Measurements from ENCODE around the gene SENP8. TPM values are rescaled to one million over a fixed set of nuclear protein-coding genes. Genes with fewer than 3 reads are reported as not detected.

SENP8 gene
- total RNA-seq, 3 donors from 2014 or later, result 2.6 to 3.0 (median 2.9) TPM

GRCh38 chr15:72130272-72130671, 12.1 kb downstream of the SENP8 start:
- no peaks in the 10 kb centered on the region for H3K36me3 ChIP-seq (ENCODE audit: low read depth)
- TF ChIP-seq, protein P1, sequence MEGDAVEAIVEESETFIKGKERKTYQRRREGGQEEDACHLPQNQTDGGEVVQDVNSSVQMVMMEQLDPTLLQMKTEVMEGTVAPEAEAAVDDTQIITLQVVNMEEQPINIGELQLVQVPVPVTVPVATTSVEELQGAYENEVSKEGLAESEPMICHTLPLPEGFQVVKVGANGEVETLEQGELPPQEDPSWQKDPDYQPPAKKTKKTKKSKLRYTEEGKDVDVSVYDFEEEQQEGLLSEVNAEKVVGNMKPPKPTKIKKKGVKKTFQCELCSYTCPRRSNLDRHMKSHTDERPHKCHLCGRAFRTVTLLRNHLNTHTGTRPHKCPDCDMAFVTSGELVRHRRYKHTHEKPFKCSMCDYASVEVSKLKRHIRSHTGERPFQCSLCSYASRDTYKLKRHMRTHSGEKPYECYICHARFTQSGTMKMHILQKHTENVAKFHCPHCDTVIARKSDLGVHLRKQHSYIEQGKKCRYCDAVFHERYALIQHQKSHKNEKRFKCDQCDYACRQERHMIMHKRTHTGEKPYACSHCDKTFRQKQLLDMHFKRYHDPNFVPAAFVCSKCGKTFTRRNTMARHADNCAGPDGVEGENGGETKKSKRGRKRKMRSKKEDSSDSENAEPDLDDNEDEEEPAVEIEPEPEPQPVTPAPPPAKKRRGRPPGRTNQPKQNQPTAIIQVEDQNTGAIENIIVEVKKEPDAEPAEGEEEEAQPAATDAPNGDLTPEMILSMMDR (IDR thresholded peaks at IDR 0.05), result no peak
- intact Hi-C loops (cut with DNase I, micrococcal nuclease), result no loop called here
- H3K4me3 ChIP-seq, result no peak overlapping the region
- DNase-seq (peak in 1 of 3 donors; percentile 35), ATAC-seq (peak; percentile 76)
- H3K4me1 ChIP-seq (ENCODE audit: low read depth), result peaks cover 5% of the 10 kb centered on the region
- no peaks in the 10 kb centered on the region for H3K9me3 ChIP-seq

- TF ChIP-seq, protein P1 (IDR thresholded peaks at IDR 0.05), result no peak
- Histone ChIP-seq H3K4me3 (no peak overlapping the region), H3K9me3 (no peaks in the 10 kb centered on the region), H3K36me3 (ENCODE audit: low read depth) (no peaks in the 10 kb centered on the region), H3K4me1 (ENCODE audit: low read depth) (peaks cover 9% of the 10 kb centered on the region)
- DNase-seq (no peak), ATAC-seq (no peak)
- intact Hi-C loops (cut with DNase I, micrococcal nuclease), result no loop called here
Observed at GRCh38 chr15:72131922-72132321, 13.7 kb downstream of the SENP8 start.

DNA sequence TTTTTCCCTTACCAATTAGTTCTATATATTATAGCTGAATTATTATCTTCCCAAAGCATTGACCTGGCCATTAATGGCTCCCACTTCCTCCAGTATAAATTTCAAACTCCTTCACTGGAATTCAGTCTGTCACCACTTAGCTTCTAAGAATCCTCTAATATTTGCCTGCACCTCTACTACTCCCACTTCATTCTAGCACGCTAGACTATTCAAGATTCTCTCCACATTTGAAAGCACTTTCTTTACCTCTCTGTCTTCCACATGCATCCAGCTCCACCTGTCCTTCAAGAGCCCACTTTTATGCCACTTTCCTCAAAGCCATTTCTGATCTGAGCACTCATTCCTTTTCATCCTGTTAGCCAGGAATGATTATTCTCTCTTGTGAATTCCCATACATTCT, 15.0 kb downstream of the SENP8 start:
- TF ChIP-seq, protein P1 (IDR thresholded peaks at IDR 0.05), result no peak
- DNase-seq, result no peak
- Histone ChIP-seq H3K9me3 (no peaks in the 10 kb centered on the region), H3K4me1 (ENCODE audit: low read depth) (peaks cover 16% of the 10 kb centered on the region), H3K36me3 (ENCODE audit: low read depth) (no peaks in the 10 kb centered on the region), H3K4me3 (no peak overlapping the region)
- ATAC-seq, result no peak
- intact Hi-C loops (cut with DNase I, micrococcal nuclease), result no loop called here

DNA sequence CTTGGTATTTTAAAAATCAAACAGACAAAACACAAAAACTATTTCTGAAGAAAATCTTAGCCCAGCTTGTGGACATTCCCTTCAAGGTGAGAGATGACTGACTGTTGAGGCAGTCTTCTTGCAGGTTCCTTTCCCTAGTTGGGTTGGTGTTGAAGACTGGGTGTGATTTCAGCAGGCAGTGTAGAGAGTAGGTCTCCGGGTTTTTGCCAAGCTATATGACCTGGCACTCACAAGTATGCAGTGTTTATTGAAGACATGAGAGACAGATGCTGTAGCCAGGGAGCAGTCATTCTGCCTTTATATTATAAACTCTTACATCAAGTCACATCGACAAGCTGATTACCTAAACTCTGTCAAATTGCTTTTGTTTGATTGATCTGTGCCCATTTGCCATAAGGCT, 17.5 kb downstream of the SENP8 start:
- DNase-seq (no peak), ATAC-seq (peak; percentile 20)
- Histone ChIP-seq H3K9me3 (no peaks in the 10 kb centered on the region), H3K4me1 (ENCODE audit: low read depth) (peaks cover 11% of the 10 kb centered on the region), H3K36me3 (ENCODE audit: low read depth) (no peaks in the 10 kb centered on the region), H3K4me3 (no peak overlapping the region)
- TF ChIP-seq, protein P1 (IDR thresholded peaks at IDR 0.05), result no peak
- intact Hi-C loops (cut with DNase I, micrococcal nuclease), result no loop called here

DNA sequence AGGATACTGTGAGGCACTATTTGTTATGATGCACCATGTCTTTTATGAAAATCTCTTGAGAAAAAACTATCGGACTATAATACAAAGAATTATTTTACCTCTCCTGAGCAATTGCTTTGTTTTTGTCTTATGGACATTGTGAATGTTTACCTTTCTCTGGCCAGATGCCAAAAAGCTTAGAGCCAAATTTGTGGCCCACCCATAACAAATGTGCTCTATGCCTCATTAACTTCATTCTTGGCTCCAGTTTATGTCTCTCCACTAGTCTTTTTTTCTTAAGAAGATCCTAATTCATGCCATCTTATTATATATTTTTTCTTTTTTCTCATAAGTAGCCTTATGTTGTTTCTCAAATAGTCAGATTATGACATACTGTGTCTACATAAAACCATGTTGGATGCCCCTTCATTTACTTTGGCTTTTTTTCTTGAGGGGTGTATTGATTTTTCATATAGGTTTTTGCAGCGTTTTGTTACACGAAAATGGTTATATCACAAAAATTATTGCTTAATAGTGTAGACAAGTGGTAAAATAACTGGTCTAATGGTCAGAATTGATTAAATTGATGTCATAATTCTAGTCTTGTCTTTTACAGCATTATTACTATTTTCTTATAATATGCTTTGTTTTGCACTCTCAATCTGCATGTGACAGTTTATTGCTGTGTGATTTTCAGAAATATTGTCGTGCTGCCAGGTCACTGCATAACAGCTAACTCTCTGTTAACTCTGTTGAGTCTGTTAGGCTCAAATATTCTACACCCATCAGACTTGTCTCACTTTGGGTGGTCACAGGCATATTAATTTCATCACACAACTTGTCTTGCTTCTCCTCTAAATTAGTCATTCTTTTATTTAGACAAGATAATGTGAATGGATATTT, 18.2 kb downstream of the SENP8 start:
- Histone ChIP-seq H3K36me3 (ENCODE audit: low read depth) (no peaks in the 10 kb centered on the region), H3K4me3 (no peak overlapping the region), H3K9me3 (no peaks in the 10 kb centered on the region), H3K4me1 (ENCODE audit: low read depth) (peaks cover 11% of the 10 kb centered on the region)
- intact Hi-C loops (cut with DNase I, micrococcal nuclease), result no loop called here
- ATAC-seq (no peak), DNase-seq (no peak)
- TF ChIP-seq, protein P1 (IDR thresholded peaks at IDR 0.05), result no peak
